Muscle of leg (tissue), 11 donors: ENCODE data around the gene TSPAN13. TPM values are rescaled to one million over a fixed set of nuclear protein-coding genes. Genes with fewer than 3 reads are reported as not detected.

ENCODE experiments used
- DNase-seq: peaks from one replicate; pipeline ENCODE4 v3.0.0; 2013
- H3K27ac ChIP-seq: one replicate; pipeline ENCODE4 v1.5.1; 2013; ENCODE audit warnings: mild to moderate bottlenecking, low read length, control low read depth
- H3K27me3 ChIP-seq: one replicate; pipeline ENCODE4 v1.6.1; 2013; ENCODE audit warnings: low read length; ENCODE audit not compliant: control insufficient read depth, insufficient read depth
- H3K36me3 ChIP-seq: one replicate; pipeline ENCODE4 v1.6.1; 2013; ENCODE audit warnings: low read length; ENCODE audit not compliant: control insufficient read depth, insufficient read depth
- H3K4me1 ChIP-seq: one replicate; pipeline ENCODE4 v1.6.1; 2013; ENCODE audit warnings: low read length; ENCODE audit not compliant: control insufficient read depth, insufficient read depth
- H3K4me3 ChIP-seq: one replicate; pipeline ENCODE4 v1.5.1; 2013; ENCODE audit warnings: low read length, control low read depth
- H3K9me3 ChIP-seq: replicated peaks from 2 replicates; pipeline ENCODE4 v1.6.1; 2013; ENCODE audit warnings: low read depth, low read length; ENCODE audit not compliant: control insufficient read depth
- WGBS: methylation state at CpG from one replicate; pipeline ENCODE4 v1.1.5; 2013; ENCODE audit warnings: missing lambda C conversion rate; ENCODE audit not compliant: insufficient coverage; 5-methylcytosine and 5-hydroxymethylcytosine counted together
- polyA plus RNA-seq, 8 donors: library from polyadenylated mRNA; unstranded; fragments of 120-200 nt; gene quantifications; one replicate each; pipeline versions ENCODE4 v1.2.1 to v1.2.3, GENCODE V29; 2013; ENCODE audit warnings: inconsistent platforms in 1 of 8, low replicate concordance in 1 of 8; ENCODE audit not compliant: insufficient read length in 8 of 8, insufficient read depth in 1 of 8
- total RNA-seq: library from RNA; stranded (reverse); fragments of 120-200 nt; gene quantifications from one replicate; pipeline ENCODE4 v1.2.4, GENCODE V29; 2013

TSPAN13 gene
- total and polyA plus RNA-seq, 9 donors = 31.6 to 85.3 (median 73.8) TPM

DNA sequence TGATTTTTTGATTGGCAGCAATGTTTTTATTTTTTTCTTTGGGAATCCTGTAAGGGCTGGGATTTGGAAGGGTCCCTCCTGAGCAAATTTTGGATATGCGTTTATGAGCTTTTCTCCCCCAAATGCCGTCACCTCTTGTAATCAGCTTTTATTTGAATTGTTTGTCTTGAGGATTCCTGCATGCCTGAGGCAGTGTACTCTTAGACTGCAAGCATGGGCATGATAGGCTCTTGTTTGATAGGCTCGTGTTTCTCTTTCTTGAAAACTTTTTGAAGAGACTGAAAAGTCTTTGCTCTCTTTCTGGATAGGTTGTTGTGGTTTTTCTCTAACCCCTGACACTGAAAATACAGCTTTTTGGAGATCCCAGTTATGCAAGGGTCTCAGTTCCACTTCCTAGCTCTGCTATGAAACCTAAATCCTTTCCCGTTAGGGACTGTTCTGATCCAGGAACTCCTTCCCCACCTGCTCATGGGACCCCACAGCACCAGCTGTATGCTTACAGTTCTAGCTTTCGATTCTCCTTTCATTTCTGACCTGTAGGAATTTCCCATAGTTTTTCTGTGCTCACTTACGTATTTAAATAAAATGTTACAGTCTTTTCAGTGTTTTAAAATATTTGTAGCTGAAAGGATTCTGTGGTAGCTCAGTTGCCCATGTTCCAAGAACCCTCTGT, 17.2 kb downstream of the TSPAN13 start:
- Histone ChIP-seq H3K27ac (no peak overlapping the region), H3K4me1 (peaks cover 6% of the 10 kb centered on the region), H3K36me3 (no peaks in the 10 kb centered on the region), H3K9me3 (no peaks in the 10 kb centered on the region), H3K27me3 (no peaks in the 10 kb centered on the region), H3K4me3 (no peak overlapping the region)
- DNase-seq = no peak
- 30% methylated on average over 1 of the region's 6 CpGs for WGBS

DNA sequence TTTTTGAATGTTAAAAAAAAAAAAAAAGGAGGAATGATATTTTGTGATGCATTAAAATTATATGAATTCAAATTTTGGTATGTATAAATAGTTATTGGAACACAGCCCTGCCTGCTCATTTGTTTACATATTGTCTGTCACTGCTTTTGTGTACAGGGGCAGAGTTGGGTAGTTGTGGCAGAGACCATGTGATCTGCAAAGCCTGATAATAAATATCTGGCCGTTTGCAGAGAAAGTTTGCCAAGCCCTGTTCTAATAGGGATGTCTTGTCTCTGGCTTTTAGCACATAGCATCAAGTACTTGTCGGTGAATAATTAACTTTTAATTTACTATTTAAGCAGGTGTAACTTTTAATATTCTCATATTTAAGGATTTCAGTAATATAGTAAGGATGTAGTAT, 19.8 kb downstream of the TSPAN13 start:
- DNase-seq = no peak
- no peaks in the 10 kb centered on the region for H3K27me3 ChIP-seq
- no peak overlapping the region for H3K4me3 ChIP-seq
- no peaks in the 10 kb centered on the region for H3K36me3 ChIP-seq
- H3K27ac ChIP-seq = no peak overlapping the region
- H3K9me3 ChIP-seq = no peaks in the 10 kb centered on the region
- WGBS = no CpG with 5 or more reads among the region's 2 CpGs
- H3K4me1 ChIP-seq = peaks cover 6% of the 10 kb centered on the region

DNA sequence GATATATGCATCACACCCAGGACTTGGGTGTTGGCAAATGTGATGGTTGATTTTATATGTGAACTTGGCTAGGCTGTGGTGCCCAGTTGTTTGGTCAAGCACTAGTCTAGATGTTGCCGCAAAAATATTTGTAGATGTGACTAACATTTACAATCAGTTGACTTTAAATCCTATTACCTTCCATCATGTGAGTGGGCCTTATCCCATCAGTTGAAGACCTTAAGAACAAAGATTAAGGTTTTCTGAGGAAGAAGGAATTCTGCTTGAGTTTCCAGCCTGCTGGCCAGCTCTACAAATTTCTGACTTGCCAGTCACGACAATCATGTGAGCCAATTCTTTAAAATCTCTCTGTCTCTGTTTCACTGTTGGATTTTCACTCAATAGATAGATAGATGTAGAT, 20.3 kb downstream of the TSPAN13 start:
- DNase-seq = no peak

DNA sequence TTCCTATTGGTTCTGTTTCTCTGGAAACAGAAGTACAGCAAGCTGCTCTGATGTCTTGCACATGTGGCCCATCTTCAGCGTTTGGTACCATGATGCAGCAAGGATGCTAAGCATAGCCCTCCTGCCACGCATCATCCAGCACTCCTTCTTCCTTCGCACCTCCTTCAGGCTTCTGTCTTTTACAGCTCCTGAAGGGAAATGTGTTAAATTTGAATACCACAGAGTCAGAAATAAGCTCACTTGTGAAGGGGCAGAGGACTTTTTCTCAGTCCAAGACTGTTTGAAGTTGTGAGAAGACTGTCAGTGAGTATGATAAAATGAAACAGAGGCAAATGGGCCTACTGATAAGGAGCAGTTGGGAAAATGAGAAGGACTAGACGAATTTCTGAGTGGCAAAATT, 20.7 kb downstream of the TSPAN13 start:
- WGBS = 100% methylated on average over 1 of the region's 4 CpGs
- Histone ChIP-seq H3K36me3 (no peaks in the 10 kb centered on the region), H3K27me3 (no peaks in the 10 kb centered on the region), H3K4me1 (peaks cover 6% of the 10 kb centered on the region), H3K9me3 (no peaks in the 10 kb centered on the region), H3K27ac (no peak overlapping the region), H3K4me3 (no peak overlapping the region)
- DNase-seq = no peak

More for the DNA sequence above, 20.3 kb downstream of the TSPAN13 start:
- no peak overlapping the region for H3K4me3 ChIP-seq
- H3K27ac ChIP-seq = no peak overlapping the region
- no peaks in the 10 kb centered on the region for H3K27me3 ChIP-seq
- WGBS = 100% methylated on average over 1 of the region's 2 CpGs
- H3K9me3 ChIP-seq = no peaks in the 10 kb centered on the region
- H3K36me3 ChIP-seq = no peaks in the 10 kb centered on the region
- peaks cover 6% of the 10 kb centered on the region for H3K4me1 ChIP-seq

DNA sequence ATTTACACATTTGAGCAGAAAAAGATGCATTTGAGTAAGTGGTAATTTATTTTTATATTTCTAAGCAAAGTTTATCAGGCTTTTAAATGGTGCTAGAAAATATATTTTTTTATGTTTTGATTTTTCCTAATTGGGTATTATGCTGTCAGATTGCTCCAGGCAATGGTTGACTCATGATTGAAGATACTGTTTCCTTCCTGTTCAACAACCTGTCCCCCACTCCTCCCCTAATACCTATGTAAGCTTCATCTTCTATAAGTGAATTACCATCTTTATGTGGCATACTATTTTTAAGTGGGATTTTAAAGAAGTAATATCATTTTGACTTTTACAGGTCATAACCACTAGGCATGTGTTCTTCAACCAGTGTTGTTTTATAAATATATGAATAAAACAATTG, 21.4 kb downstream of the TSPAN13 start:
- Histone ChIP-seq H3K27ac (no peak overlapping the region), H3K9me3 (no peaks in the 10 kb centered on the region), H3K36me3 (no peaks in the 10 kb centered on the region), H3K27me3 (no peaks in the 10 kb centered on the region), H3K4me1 (peaks cover 6% of the 10 kb centered on the region), H3K4me3 (no peak overlapping the region)
- DNase-seq = no peak

DNA sequence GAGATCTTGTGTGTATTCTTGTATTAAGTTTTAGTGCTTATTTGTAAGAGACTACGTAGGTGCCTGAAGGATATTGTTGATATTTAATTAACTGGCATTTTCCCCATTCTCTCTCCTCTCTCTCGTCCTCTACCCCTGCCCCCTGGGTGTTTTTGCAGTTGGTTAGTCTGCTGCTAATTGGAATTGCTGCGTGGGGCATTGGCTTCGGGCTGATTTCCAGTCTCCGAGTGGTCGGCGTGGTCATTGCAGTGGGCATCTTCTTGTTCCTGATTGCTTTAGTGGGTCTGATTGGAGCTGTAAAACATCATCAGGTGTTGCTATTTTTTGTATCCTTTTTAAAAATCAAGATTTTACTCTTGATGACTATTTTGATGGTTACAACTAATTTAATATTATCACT, 22.5 kb downstream of the TSPAN13 start:
- H3K36me3 ChIP-seq = no peaks in the 10 kb centered on the region
- peaks cover 4% of the 10 kb centered on the region for H3K4me1 ChIP-seq
- no peak overlapping the region for H3K4me3 ChIP-seq
- no peaks in the 10 kb centered on the region for H3K9me3 ChIP-seq
- H3K27me3 ChIP-seq = no peaks in the 10 kb centered on the region
- no CpG with 5 or more reads among the region's 7 CpGs for WGBS
- H3K27ac ChIP-seq = no peak overlapping the region
- DNase-seq = no peak

DNA sequence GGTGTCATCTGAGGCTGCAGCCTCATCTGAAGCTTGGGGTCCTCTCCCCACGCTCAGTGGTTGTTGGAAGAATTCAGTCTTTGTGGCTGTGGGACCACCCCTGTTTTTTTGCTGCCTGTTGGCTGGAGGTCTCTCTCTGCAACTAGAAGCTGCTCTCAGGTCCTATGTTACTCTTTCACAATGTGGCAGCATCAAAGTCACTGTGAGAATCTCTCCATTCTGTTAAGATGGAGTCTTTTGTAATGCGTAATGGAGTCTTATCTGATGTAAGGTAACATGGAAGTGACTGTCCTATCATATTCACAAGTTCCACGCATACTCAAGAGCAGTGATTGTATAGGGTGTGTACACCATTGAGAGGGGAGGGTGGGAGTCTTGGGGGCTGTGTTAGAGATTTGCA, 24.9 kb downstream of the TSPAN13 start:
- Histone ChIP-seq H3K9me3 (no peaks in the 10 kb centered on the region), H3K4me1 (no peaks in the 10 kb centered on the region), H3K36me3 (no peaks in the 10 kb centered on the region), H3K4me3 (no peak overlapping the region), H3K27ac (no peak overlapping the region), H3K27me3 (no peaks in the 10 kb centered on the region)
- WGBS = no CpG with 5 or more reads among the region's 3 CpGs
- DNase-seq = no peak

DNA sequence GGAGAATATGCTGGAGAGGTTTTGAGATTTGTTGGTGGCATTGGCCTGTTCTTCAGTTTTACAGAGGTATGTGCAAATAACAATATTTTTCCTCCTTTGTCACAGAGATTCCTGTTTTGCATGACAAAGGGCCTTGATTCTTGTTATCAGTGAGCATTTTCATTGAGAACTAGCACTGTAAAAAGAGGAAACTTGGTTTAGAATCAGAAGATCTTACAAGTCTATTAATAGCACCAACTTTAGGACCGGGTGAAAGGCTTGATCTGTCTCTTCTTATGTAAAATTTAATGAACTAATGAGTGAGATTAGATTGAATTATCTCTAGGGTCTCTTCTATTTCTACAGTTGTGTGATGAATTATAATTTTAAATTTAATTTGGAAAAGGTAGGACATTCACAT, 25.5 kb downstream of the TSPAN13 start:
- no peak overlapping the region for H3K27ac ChIP-seq
- no CpG with 5 or more reads among the region's 1 CpG for WGBS
- H3K4me3 ChIP-seq = no peak overlapping the region
- H3K36me3 ChIP-seq = no peaks in the 10 kb centered on the region
- H3K27me3 ChIP-seq = no peaks in the 10 kb centered on the region
- H3K4me1 ChIP-seq = no peaks in the 10 kb centered on the region
- DNase-seq = no peak
- no peaks in the 10 kb centered on the region for H3K9me3 ChIP-seq

DNA sequence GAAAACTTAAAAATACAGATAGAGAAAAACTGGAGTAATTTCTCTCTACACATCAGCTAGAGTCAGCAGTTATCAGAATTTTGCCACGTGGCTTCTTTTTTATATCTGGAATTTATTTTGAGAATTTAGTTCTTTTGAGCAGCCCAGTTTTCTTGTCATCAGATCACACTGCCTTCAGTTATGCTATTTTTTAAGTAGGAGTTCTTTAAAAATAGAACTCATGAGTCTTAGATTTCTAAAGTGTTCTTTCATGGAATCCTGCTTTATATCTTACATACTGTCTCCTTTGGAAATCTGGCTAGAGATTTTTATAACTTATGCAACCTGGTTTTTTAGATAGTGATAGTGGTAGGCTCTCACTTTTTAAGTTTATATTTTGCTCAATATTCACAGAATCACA, 27.0 kb downstream of the TSPAN13 start:
- H3K27me3 ChIP-seq = no peaks in the 10 kb centered on the region
- WGBS = no CpG with 5 or more reads among the region's 1 CpG
- H3K36me3 ChIP-seq = no peaks in the 10 kb centered on the region
- no peak overlapping the region for H3K4me3 ChIP-seq
- no peaks in the 10 kb centered on the region for H3K4me1 ChIP-seq
- no peak for DNase-seq
- no peaks in the 10 kb centered on the region for H3K9me3 ChIP-seq
- H3K27ac ChIP-seq = no peak overlapping the region

DNA sequence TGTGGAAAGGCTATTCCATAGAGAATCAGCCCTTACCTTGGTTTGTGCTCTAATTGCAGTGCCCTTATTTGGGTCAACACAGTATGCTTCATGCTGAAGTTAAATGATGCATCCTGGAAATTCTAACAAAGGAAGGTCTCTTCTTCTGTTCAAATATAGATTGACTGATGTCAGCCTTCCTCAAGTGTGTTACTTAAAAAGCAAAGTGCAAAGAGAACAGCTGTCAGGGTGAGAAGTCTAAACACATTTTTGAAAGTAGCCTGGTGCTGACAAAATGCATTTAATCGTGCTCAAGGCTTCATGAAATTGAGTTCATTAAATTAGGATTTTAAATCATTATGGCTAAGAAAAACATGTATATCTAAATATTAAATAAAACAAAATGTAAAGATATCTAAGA, 31.8 kb downstream of the TSPAN13 start:
- Histone ChIP-seq H3K27me3 (no peaks in the 10 kb centered on the region), H3K4me3 (no peak overlapping the region), H3K36me3 (no peaks in the 10 kb centered on the region), H3K9me3 (no peaks in the 10 kb centered on the region), H3K4me1 (peaks cover 2% of the 10 kb centered on the region), H3K27ac (no peak overlapping the region)
- no CpG with 5 or more reads among the region's 1 CpG for WGBS
- no peak for DNase-seq

DNA sequence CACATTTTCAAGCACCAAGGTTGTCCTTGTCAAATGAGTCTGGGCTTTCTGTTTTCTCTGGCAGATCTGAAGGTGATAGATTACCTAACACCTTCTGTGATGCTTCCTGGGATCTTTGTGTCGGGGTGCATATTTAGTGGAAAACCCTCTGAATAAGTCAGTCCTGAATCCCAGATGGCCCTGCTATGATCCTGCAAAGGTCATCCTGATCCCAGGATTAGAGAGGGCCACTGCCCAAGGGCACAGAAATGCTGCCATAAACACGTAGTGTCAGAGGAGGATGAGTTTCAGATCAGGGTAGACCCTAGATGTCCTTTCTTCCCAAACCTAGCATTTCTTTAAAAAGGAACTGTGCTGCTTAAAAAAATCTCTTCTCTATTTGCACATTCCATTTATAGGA, 32.3 kb downstream of the TSPAN13 start:
- no peaks in the 10 kb centered on the region for H3K9me3 ChIP-seq
- no peaks in the 10 kb centered on the region for H3K36me3 ChIP-seq
- H3K4me3 ChIP-seq = no peak overlapping the region
- H3K27ac ChIP-seq = no peak overlapping the region
- no peak for DNase-seq
- no CpG with 5 or more reads among the region's 2 CpGs for WGBS
- H3K4me1 ChIP-seq = peaks cover 2% of the 10 kb centered on the region
- H3K27me3 ChIP-seq = no peaks in the 10 kb centered on the region
